Esophagus (tissue), 2 donors: Measurements from ENCODE around the gene IER3. TPM values are rescaled to one million over a fixed set of nuclear protein-coding genes. Genes with fewer than 3 reads are reported as not detected.
A peak's percentile ranks its signal among the peaks of the same experiment; 100 is the strongest.

ENCODE experiments used
- H3K27ac ChIP-seq, 2 donors: one replicate each; pipeline ENCODE4 v1.5.1; 2013; ENCODE audit warnings: low read depth in 2 of 2, mild to moderate bottlenecking in 2 of 2, inconsistent platforms in 1 of 2, low read length in 1 of 2, moderate library complexity in 1 of 2
- H3K27me3 ChIP-seq, 2 donors: one replicate each; pipeline ENCODE4 v1.6.1; 2013; ENCODE audit warnings: low read length in 2 of 2, control low read depth in 1 of 2, mild to moderate bottlenecking in 1 of 2; ENCODE audit not compliant: insufficient read depth in 2 of 2, control insufficient read depth in 1 of 2
- H3K36me3 ChIP-seq, 2 donors: one replicate each; pipeline ENCODE4 v1.6.1; 2013; ENCODE audit warnings: low read length in 1 of 2; ENCODE audit not compliant: control insufficient read depth in 2 of 2, insufficient read depth in 2 of 2
- H3K4me1 ChIP-seq, 2 donors: one replicate each; pipeline ENCODE4 v1.6.1; 2013; ENCODE audit warnings: low read length in 1 of 2; ENCODE audit not compliant: control insufficient read depth in 2 of 2, insufficient read depth in 2 of 2
- H3K4me3 ChIP-seq, 2 donors: one replicate each; pipeline ENCODE4 v1.5.1; 2013; ENCODE audit warnings: low read length in 2 of 2, mild to moderate bottlenecking in 2 of 2, low read depth in 1 of 2, moderate library complexity in 1 of 2
- H3K9me3 ChIP-seq, 2 donors: one replicate each; pipeline ENCODE4 v1.6.1; 2013; ENCODE audit warnings: mild to moderate bottlenecking in 2 of 2, low read depth in 1 of 2, low read length in 1 of 2, moderate library complexity in 1 of 2; ENCODE audit not compliant: control insufficient read depth in 2 of 2, insufficient read depth in 1 of 2
- WGBS, 2 donors: extraction: QIAGEN DNeasy Blood & Tissue Kit; methylation state at CpG; one replicate each; pipeline ENCODE4 v1.1.7; 2013; 5-methylcytosine and 5-hydroxymethylcytosine counted together
- polyA plus RNA-seq, 2 donors: library from polyadenylated mRNA; stranded (reverse); fragments of 200-250 nt; gene quantifications; one replicate each; pipeline ENCODE4 v1.2.3, GENCODE V29; 2013
- donor health status: healthy with polysubstance abuse.
- donor health status: Bipolar disorder and iron deficiency.

The IER3 gene
- polyA plus RNA-seq, 2 donors, result 178 to 187 TPM

GRCh38 chr6:30749554-30750378, 5.4 kb upstream of the IER3 start:
- H3K4me1 ChIP-seq, result peaks cover 0 to 14% of the 10 kb centered on the region in 2 donors

GRCh38 chr6:30748851-30749540, 4.6 kb upstream of the IER3 start:
- 51 to 54% methylated on average over 8 of the region's 8 CpGs for WGBS, 2 donors
- Histone ChIP-seq H3K9me3 (no peaks in the 10 kb centered on the region), H3K27me3 (no peaks in the 10 kb centered on the region), H3K4me3 (no peak overlapping the region), H3K36me3 (no peaks in the 10 kb centered on the region), H3K4me1 (peaks cover 0 to 14% of the 10 kb centered on the region in 2 donors), H3K27ac (peak overlapping the region; percentile 76 to 94)

More at GRCh38 chr6:30749554-30750378, 5.4 kb upstream of the IER3 start:
- 55 to 62% methylated on average over 12 of the region's 12 CpGs for WGBS, 2 donors
- no peaks in the 10 kb centered on the region for H3K9me3 ChIP-seq
- no peak overlapping the region for H3K4me3 ChIP-seq
- H3K36me3 ChIP-seq, result no peaks in the 10 kb centered on the region
- no peaks in the 10 kb centered on the region for H3K27me3 ChIP-seq
- H3K27ac ChIP-seq, result peak overlapping the region; percentile 76 to 94

DNA sequence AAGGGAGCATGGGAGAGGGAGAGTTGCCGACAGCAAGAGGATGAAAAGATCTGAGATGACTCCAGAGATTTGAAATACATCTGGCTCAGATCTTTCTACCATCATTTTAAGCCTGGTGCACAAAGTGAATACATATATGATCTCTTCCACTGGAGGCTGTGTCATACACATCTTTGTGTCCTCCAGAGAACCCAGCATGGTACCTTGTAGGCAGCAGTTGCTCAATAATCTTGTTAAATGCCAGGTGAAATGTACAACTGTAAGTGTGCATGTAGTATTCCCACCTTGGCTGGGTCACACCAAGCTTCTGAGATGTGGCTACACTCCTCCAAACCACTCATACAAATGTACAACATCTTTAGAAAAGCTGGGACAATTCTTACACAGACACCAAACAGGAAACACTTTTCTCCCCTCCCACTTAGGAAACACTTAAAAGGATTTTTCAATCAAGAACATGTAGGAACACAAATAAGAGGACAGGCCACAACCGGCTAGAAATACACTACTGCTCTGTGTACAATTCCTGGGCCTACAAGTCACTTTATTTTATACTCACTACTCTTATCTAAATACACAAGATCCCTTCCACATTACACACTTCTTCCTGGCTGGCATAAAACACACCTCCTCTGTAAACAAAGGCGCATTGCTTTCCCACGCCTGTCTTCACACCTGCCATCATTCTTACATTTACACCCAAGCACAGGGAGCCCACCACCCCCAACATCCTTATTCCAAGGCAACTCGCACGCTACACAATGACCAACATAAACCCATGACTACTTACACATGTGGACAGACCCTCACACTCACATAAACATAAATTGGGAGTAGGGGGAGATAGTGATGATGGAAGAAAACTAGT, 3.8 kb upstream of the IER3 start:
- H3K9me3 ChIP-seq, result no peaks in the 10 kb centered on the region
- H3K4me1 ChIP-seq, result peaks cover 0 to 14% of the 10 kb centered on the region in 2 donors
- H3K27me3 ChIP-seq, result no peaks in the 10 kb centered on the region
- no peaks in the 10 kb centered on the region for H3K36me3 ChIP-seq
- peak overlapping the region; percentile 76 to 94 for H3K27ac ChIP-seq
- 52 to 55% methylated on average over 6 of the region's 6 CpGs for WGBS, 2 donors
- no peak overlapping the region for H3K4me3 ChIP-seq

GRCh38 chr6:30747300-30747687, 2.9 kb upstream of the IER3 start:
- WGBS, 2 donors, result 86 to 90% methylated on average over 1 of the region's 1 CpG
- Histone ChIP-seq H3K27me3 (no peaks in the 10 kb centered on the region), H3K36me3 (no peaks in the 10 kb centered on the region), H3K4me3 (no peak overlapping the region), H3K9me3 (no peaks in the 10 kb centered on the region), H3K27ac (peak overlapping the region; percentile 76 to 89), H3K4me1 (peaks cover 0 to 12% of the 10 kb centered on the region in 2 donors)

DNA sequence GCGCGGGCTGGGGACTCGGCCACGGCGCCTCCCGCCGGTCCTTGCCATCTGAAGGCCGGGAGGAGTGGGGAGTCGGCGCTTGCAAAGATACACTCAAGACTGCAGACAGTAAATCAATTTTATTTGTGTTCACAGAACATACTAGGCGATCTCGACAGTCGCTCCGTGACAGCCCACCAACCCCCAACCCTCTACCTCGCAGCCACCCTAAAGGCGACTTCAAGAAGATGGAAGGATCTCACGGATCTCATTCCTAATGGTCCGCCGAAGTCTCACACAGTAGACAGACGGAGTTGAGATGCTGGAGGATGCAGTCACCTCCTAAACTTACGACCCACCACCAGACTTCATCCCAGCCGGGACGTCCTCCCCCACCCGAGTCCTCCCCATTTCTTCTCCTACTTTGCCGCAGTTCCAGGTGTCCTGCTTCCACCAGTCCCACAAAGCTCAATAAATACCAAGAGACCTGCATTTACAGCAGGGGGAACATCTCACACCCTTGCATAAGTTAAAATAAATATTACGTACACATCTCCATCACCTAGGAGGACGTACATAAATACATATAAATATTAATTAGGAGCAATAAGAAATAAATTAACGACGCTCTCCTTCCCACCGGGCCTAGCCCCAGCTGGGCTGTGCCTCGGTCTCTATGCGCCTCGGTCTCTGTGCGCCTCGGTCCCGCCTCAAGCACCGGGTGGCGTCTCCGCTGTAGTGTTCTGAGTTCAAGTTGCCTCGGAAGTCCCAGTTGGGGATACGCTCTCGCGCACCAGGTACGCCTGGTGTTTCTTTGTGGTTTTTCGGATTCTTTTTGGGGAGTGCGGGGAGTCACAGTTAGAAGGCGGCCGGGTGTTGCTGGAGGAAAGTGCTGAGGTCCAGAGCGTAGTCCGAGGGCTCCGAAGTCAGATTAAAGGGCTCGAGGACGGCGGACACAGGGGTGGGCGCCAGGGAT, 971 bp downstream of the IER3 start:
- peaks cover 5 to 16% of the 10 kb centered on the region in 2 donors for H3K36me3 ChIP-seq
- H3K4me3 ChIP-seq, result peak overlapping the region; percentile 67 to 94

GRCh38 chr6:30742316-30743098, 1.8 kb downstream of the IER3 start, which contains the start of gene FLOT1:
Gene FLOT1 (minus strand): TSS chr6:30742687. CDS start chr6:30742189, 498 bp downstream.
- H3K9me3 ChIP-seq, result no peaks in the 10 kb centered on the region
- peak within 1 kb of the TSS; percentile 67 to 94 for H3K4me3 ChIP-seq
- 0 to 1% methylated on average over 42 to 66 of the region's 66 CpGs for WGBS, 2 donors
- H3K36me3 ChIP-seq, result peaks cover 5 to 16% of the 10 kb centered on the region in 2 donors
- H3K4me1 ChIP-seq, result peaks cover 2 to 16% of the 10 kb centered on the region in 2 donors
- no peaks in the 10 kb centered on the region for H3K27me3 ChIP-seq
- H3K27ac ChIP-seq, result peak within 1 kb of the TSS; percentile 84 to 96

More for the DNA sequence above, 971 bp downstream of the IER3 start:
- Histone ChIP-seq H3K27ac (peak overlapping the region; percentile 84 to 96), H3K27me3 (no peaks in the 10 kb centered on the region), H3K4me1 (peaks cover 2 to 14% of the 10 kb centered on the region in 2 donors), H3K9me3 (no peaks in the 10 kb centered on the region)
- WGBS, 2 donors, result 2 to 4% methylated on average over 53 to 55 of the region's 55 CpGs

- H3K4me3 ChIP-seq, result peak overlapping the region; percentile 67 to 94
- H3K9me3 ChIP-seq, result no peaks in the 10 kb centered on the region
- H3K27ac ChIP-seq, result peak overlapping the region; percentile 84 to 96
- WGBS, 2 donors, result 6 to 8% methylated on average over 12 to 13 of the region's 13 CpGs
- peaks cover 5 to 19% of the 10 kb centered on the region in 2 donors for H3K36me3 ChIP-seq
- H3K27me3 ChIP-seq, result no peaks in the 10 kb centered on the region
- H3K4me1 ChIP-seq, result peaks cover 2 to 19% of the 10 kb centered on the region in 2 donors
These were observed 2.5 kb downstream of the IER3 start for GRCh38 chr6:30741789-30742315.
